Embryonic facial prominence (tissue), 1 donor: Measurements from ENCODE around the gene UTP14C.
A peak's percentile ranks its signal among the peaks of the same experiment; 100 is the strongest.
"Not testable (repeated sequence)": the region's sequence is repeated elsewhere in the genome, so short reads cannot be mapped to it uniquely, and the experiment has no call there.

Experiments used
- DNase-seq: peaks from one replicate; pipeline ENCODE4 v3.0.0-alpha.2; 2016; ENCODE audit errors: extremely low spot score

The UTP14C gene

GRCh38 chr13:52004511-52005170, 19.9 kb upstream of the UTP14C start:
- no peak for DNase-seq

GRCh38 chr13:52005841-52006522, 18.5 kb upstream of the UTP14C start:
- DNase-seq = no peak

GRCh38 chr13:52006523-52007245, 17.8 kb upstream of the UTP14C start:
- no peak for DNase-seq

- no peak for DNase-seq
Observed at GRCh38 chr13:52009946-52010345, 14.5 kb upstream of the UTP14C start.

- DNase-seq = no peak
Observed at GRCh38 chr13:52010890-52011631, 13.4 kb upstream of the UTP14C start, which contains the start of gene ATP7B. ATP7B (minus strand) TSS chr13:52011450; CDS start chr13:52011337, 113 bp downstream.

GRCh38 chr13:52011632-52012511, 12.6 kb upstream of the UTP14C start, which contains the start of gene ALG11:
ALG11 (plus strand) TSS chr13:52012398; CDS start chr13:52012419, 21 bp downstream.
- peak; percentile 94 for DNase-seq

GRCh38 chr13:52012512-52012836, 12.0 kb upstream of the UTP14C start:
- DNase-seq = no peak

- no peak for DNase-seq
Observed at GRCh38 chr13:52016296-52016695, 8.2 kb upstream of the UTP14C start.

GRCh38 chr13:52020191-52020590, 4.3 kb upstream of the UTP14C start:
- DNase-seq = no peak

- DNase-seq = no peak
Observed at GRCh38 chr13:52022356-52022755, 2.1 kb upstream of the UTP14C start.

- DNase-seq = no peak
Observed at GRCh38 chr13:52025475-52026245, 1.2 kb downstream of the UTP14C start.

GRCh38 chr13:52026246-52026626, 1.7 kb downstream of the UTP14C start:
- no peak for DNase-seq

GRCh38 chr13:52027832-52028231, 3.3 kb downstream of the UTP14C start:
- no peak for DNase-seq

GRCh38 chr13:52029569-52029968, 5.1 kb downstream of the UTP14C start:
- DNase-seq = no peak

GRCh38 chr13:52030401-52030800, 5.9 kb downstream of the UTP14C start:
- not testable (repeated sequence) for DNase-seq

- DNase-seq = no peak
Observed at GRCh38 chr13:52033039-52033438, 8.5 kb downstream of the UTP14C start.

- DNase-seq = no peak
Observed at GRCh38 chr13:52034616-52035226, 10.2 kb downstream of the UTP14C start.

- no peak for DNase-seq
Observed at GRCh38 chr13:52036037-52036436, 11.5 kb downstream of the UTP14C start.

GRCh38 chr13:52043675-52044074, 19.2 kb downstream of the UTP14C start:
- no peak for DNase-seq

- no peak for DNase-seq
Observed at GRCh38 chr13:52047463-52047862, 23.0 kb downstream of the UTP14C start.
